Neutrophil (primary cell): ENCODE measurements around the gene SMTNL2.
"Not testable (repeated sequence)": the region's sequence is repeated elsewhere in the genome, so short reads cannot be mapped to it uniquely, and the experiment has no call there.

Source experiments
- H3K27ac ChIP-seq: fragments of 200-600 bp; sonication (generic); 2 replicates; pipeline ENCODE4 v1.5.1; 2016; ENCODE audit warnings: mild to moderate bottlenecking, moderate library complexity
- H3K27me3 ChIP-seq: fragments of 200-600 bp; sonication (generic); 2 replicates; pipeline ENCODE4 v1.6.0; 2016; ENCODE audit warnings: mild to moderate bottlenecking
- H3K36me3 ChIP-seq: fragments of 200-600 bp; sonication (generic); 2 replicates; pipeline ENCODE4 v1.5.1; 2017
- H3K4me1 ChIP-seq, 2 experiments: fragments of 200-600 bp in 1 of 2; sonication (generic) in 1 of 2; 1 replicate in 1 of 2; 2 replicates in 1 of 2; pipeline versions ENCODE4 v1.5.1 to v1.6.1; 2013 to 2016; ENCODE audit warnings: low read depth in 1 of 2, low read length in 1 of 2, mild to moderate bottlenecking in 1 of 2, moderate library complexity in 1 of 2; ENCODE audit not compliant: control insufficient read depth in 1 of 2, insufficient read depth in 1 of 2
- H3K4me3 ChIP-seq, 2 experiments: fragments of 200-600 bp in 1 of 2; sonication (generic) in 1 of 2; 1 replicate in 1 of 2; 2 replicates in 1 of 2; pipeline ENCODE4 v1.5.1; 2013 to 2016; ENCODE audit warnings: low read depth in 1 of 2, low read length in 1 of 2, mild to moderate bottlenecking in 1 of 2, moderate library complexity in 1 of 2
- H3K9me3 ChIP-seq: fragments of 200-600 bp; sonication (generic); 2 replicates; pipeline ENCODE4 v1.5.1; 2016
- CTCF ChIP-seq: fragments of 200-600 bp; sonication (generic); IDR thresholded peaks from 2 replicates; pipeline ENCODE4 v1.5.1; 2016; ENCODE audit warnings: antibody characterized with exemption

SMTNL2 gene

GRCh38 chr17:4632581-4632920, 48.2 kb downstream of the SMTNL2 start:
- no peaks in the 10 kb centered on the region for H3K36me3 ChIP-seq
- no peak overlapping the region for H3K27ac ChIP-seq
- H3K4me3 ChIP-seq, result no peak overlapping the region
- peaks cover 10% of the 10 kb centered on the region in 2 experiments for H3K4me1 ChIP-seq
- H3K27me3 ChIP-seq, result peaks cover 50% of the 10 kb centered on the region
- no peak for TF ChIP-seq CTCF
- no peaks in the 10 kb centered on the region for H3K9me3 ChIP-seq

- Histone ChIP-seq H3K27me3 (peaks cover 54% of the 10 kb centered on the region), H3K27ac (no peak overlapping the region), H3K4me3 (no peak overlapping the region), H3K4me1 (peaks cover 10% of the 10 kb centered on the region in 2 experiments), H3K9me3 (no peaks in the 10 kb centered on the region), H3K36me3 (no peaks in the 10 kb centered on the region)
- no peak for TF ChIP-seq CTCF
These were observed 49.3 kb downstream of the SMTNL2 start for GRCh38 chr17:4633643-4634042.

- Histone ChIP-seq H3K36me3 (no peaks in the 10 kb centered on the region), H3K4me1 (peaks cover 10% of the 10 kb centered on the region in 2 experiments), H3K27me3 (peaks cover 64% of the 10 kb centered on the region), H3K4me3 (no peak overlapping the region), H3K27ac (no peak overlapping the region), H3K9me3 (no peaks in the 10 kb centered on the region)
- no peak for TF ChIP-seq CTCF
These were observed 50.6 kb downstream of the SMTNL2 start for GRCh38 chr17:4634976-4635375.

GRCh38 chr17:4635823-4636375, 51.6 kb downstream of the SMTNL2 start:
- Histone ChIP-seq H3K27ac (no peak overlapping the region), H3K4me3 (no peak overlapping the region), H3K36me3 (no peaks in the 10 kb centered on the region), H3K9me3 (no peaks in the 10 kb centered on the region), H3K4me1 (peaks cover 10% of the 10 kb centered on the region in 2 experiments), H3K27me3 (peaks cover 72% of the 10 kb centered on the region)
- no peak for TF ChIP-seq CTCF

- no peak for TF ChIP-seq CTCF
- Histone ChIP-seq H3K4me3 (no peak overlapping the region), H3K27ac (no peak overlapping the region), H3K9me3 (no peaks in the 10 kb centered on the region), H3K4me1 (peaks cover 10 to 15% of the 10 kb centered on the region in 2 experiments), H3K27me3 (peaks cover 79% of the 10 kb centered on the region), H3K36me3 (no peaks in the 10 kb centered on the region)
These were observed 52.3 kb downstream of the SMTNL2 start for GRCh38 chr17:4636474-4637100.

- Histone ChIP-seq H3K27me3 (peaks cover 92% of the 10 kb centered on the region), H3K4me1 (peaks cover 10 to 16% of the 10 kb centered on the region in 2 experiments)
- not testable (repeated sequence) for H3K36me3 ChIP-seq, H3K27ac ChIP-seq, H3K4me3 ChIP-seq, H3K9me3 ChIP-seq
These were observed 54.4 kb downstream of the SMTNL2 start for GRCh38 chr17:4638766-4639165.

- not testable (repeated sequence) for H3K9me3 ChIP-seq, H3K36me3 ChIP-seq, H3K4me3 ChIP-seq, H3K27ac ChIP-seq
- peaks cover 10 to 16% of the 10 kb centered on the region in 2 experiments for H3K4me1 ChIP-seq
- H3K27me3 ChIP-seq, result peaks cover 93% of the 10 kb centered on the region
These were observed 55.2 kb downstream of the SMTNL2 start for GRCh38 chr17:4639301-4640059.

GRCh38 chr17:4640569-4641188, 56.4 kb downstream of the SMTNL2 start:
- Histone ChIP-seq H3K4me1 (peaks cover 7 to 13% of the 10 kb centered on the region in 2 experiments), H3K27me3 (peaks cover 93% of the 10 kb centered on the region)
- not testable (repeated sequence) for H3K4me3 ChIP-seq, H3K36me3 ChIP-seq, H3K27ac ChIP-seq, H3K9me3 ChIP-seq
